GM23338 (cell line): ENCODE measurements around the gene CBFA2T2. TPM values are rescaled to one million over a fixed set of nuclear protein-coding genes. Genes with fewer than 3 reads are reported as not detected.

ENCODE experiments used
- ATAC-seq: fragments of 200-7000 bp; cut with Tn5 transposase; 3 replicates; pipeline ENCODE4 v1.9.1; 2020
- DNase-seq: peaks from one replicate; pipeline ENCODE4 v3.0.0-alpha.2; 2015; ENCODE audit warnings: low spot score
- H2AFZ ChIP-seq: fragments of 200-600 bp; sonication (generic); 2 replicates; pipeline ENCODE4 v1.8.0; 2016; ENCODE audit warnings: antibody characterized with exemption, mild to moderate bottlenecking, moderate library complexity
- H3F3A ChIP-seq: fragments of 200-600 bp; sonication (generic); replicated peaks from 2 replicates; pipeline ENCODE4 v1.8.0; 2017; ENCODE audit warnings: antibody characterized with exemption, mixed run types, low read depth
- H3K27ac ChIP-seq: fragments of 200-600 bp; sonication (generic); 2 replicates; pipeline ENCODE4 v1.6.1; 2016; ENCODE audit warnings: low read depth
- H3K27me3 ChIP-seq: fragments of 200-600 bp; sonication (generic); 2 replicates; pipeline ENCODE4 v1.8.0; 2016; ENCODE audit warnings: mild to moderate bottlenecking, mixed run types, moderate library complexity; ENCODE audit not compliant: insufficient read depth
- H3K36me3 ChIP-seq: fragments of 200-600 bp; sonication (generic); 2 replicates; pipeline ENCODE4 v1.8.0; 2016; ENCODE audit warnings: mild to moderate bottlenecking; ENCODE audit not compliant: insufficient read depth
- H3K4me1 ChIP-seq: fragments of 200-600 bp; sonication (generic); 2 replicates; pipeline ENCODE4 v1.8.0; 2016; ENCODE audit warnings: mild to moderate bottlenecking, moderate library complexity; ENCODE audit not compliant: insufficient read depth
- H3K4me2 ChIP-seq: fragments of 200-600 bp; sonication (generic); 2 replicates; pipeline ENCODE4 v1.7.1; 2017; ENCODE audit warnings: mixed run types
- H3K4me3 ChIP-seq: fragments of 200-600 bp; sonication (generic); 2 replicates; pipeline ENCODE4 v1.6.1; 2016; ENCODE audit warnings: mixed run types
- H3K79me2 ChIP-seq: fragments of 200-600 bp; sonication (generic); replicated peaks from 2 replicates; pipeline ENCODE4 v1.8.0; 2017; ENCODE audit warnings: mild to moderate bottlenecking; ENCODE audit not compliant: insufficient read depth
- H3K9me2 ChIP-seq: fragments of 200-600 bp; sonication (generic); 2 replicates; pipeline ENCODE4 v1.8.0; 2017; ENCODE audit not compliant: insufficient read depth
- H4K20me1 ChIP-seq: fragments of 200-600 bp; sonication (generic); replicated peaks from 2 replicates; pipeline ENCODE4 v1.8.0; 2017; ENCODE audit warnings: mild to moderate bottlenecking; ENCODE audit not compliant: insufficient read depth
- H3K27ac Mint-ChIP-seq: 2 replicates; pipeline ENCODE4 v1.8.0; 2020; ENCODE audit warnings: inconsistent platforms, mild to moderate bottlenecking, moderate library complexity, mixed read lengths
- H3K27me3 Mint-ChIP-seq: 3 replicates; pipeline ENCODE4 v1.8.0; 2022; ENCODE audit warnings: low read depth, mild to moderate bottlenecking, moderate library complexity, mixed read lengths, inconsistent platforms; ENCODE audit not compliant: insufficient read depth, poor library complexity
- H3K36me3 Mint-ChIP-seq: 3 replicates; pipeline ENCODE4 v1.8.0; 2021; ENCODE audit warnings: low read depth, mild to moderate bottlenecking, inconsistent platforms, moderate library complexity, mixed read lengths
- H3K4me1 Mint-ChIP-seq: 3 replicates; pipeline ENCODE4 v1.8.0; 2020; ENCODE audit warnings: mild to moderate bottlenecking, inconsistent platforms, mixed read lengths
- H3K4me3 Mint-ChIP-seq: 3 replicates; pipeline ENCODE4 v1.8.0; 2021; ENCODE audit warnings: moderate library complexity, mild to moderate bottlenecking, inconsistent platforms, mixed read lengths
- H3K9me3 Mint-ChIP-seq: 3 replicates; pipeline ENCODE4 v1.8.0; 2020; ENCODE audit warnings: moderate library complexity, mild to moderate bottlenecking, inconsistent platforms, mixed read lengths
- EZH2 ChIP-seq: fragments of 200-600 bp; sonication (generic); IDR thresholded peaks from one replicate; pipeline ENCODE4 v1.8.0; 2017; ENCODE audit warnings: antibody characterized with exemption, mild to moderate bottlenecking, low read depth; ENCODE audit not compliant: unreplicated experiment
- EZH2phosphoT487 ChIP-seq: fragments of 200-600 bp; sonication (generic); IDR thresholded peaks from one replicate; pipeline ENCODE4 v1.8.1; 2018; ENCODE audit warnings: antibody characterized with exemption; ENCODE audit not compliant: unreplicated experiment
- JUNB ChIP-seq: IDR thresholded peaks from one replicate; pipeline ENCODE4 v1.6.1; 2016; ENCODE audit warnings: antibody characterized with exemption; ENCODE audit not compliant: unreplicated experiment
- NANOG ChIP-seq: IDR thresholded peaks from 2 replicates; pipeline ENCODE4 v1.6.1; 2016; ENCODE audit warnings: antibody characterized with exemption, borderline replicate concordance
- POLR2AphosphoS5 ChIP-seq: IDR thresholded peaks from 2 replicates; pipeline ENCODE4 v1.6.1; 2016; ENCODE audit warnings: antibody characterized with exemption, low read depth
- STAT1 ChIP-seq: IDR thresholded peaks from one replicate; pipeline ENCODE4 v1.6.1; 2016; ENCODE audit warnings: antibody characterized with exemption; ENCODE audit not compliant: unreplicated experiment
- ZNF114 ChIP-seq: fragments of 250-450 bp; sonication (Bioruptor Pico); IDR thresholded peaks from 2 replicates; pipeline ENCODE4 v1.5.0; 2020; ENCODE audit warnings: mild to moderate bottlenecking, moderate library complexity
- polyA plus RNA-seq: library from polyadenylated mRNA; unstranded; fragments of >200 nt; fragmentation: Nextera tagmentation; extraction: Ambion mirVana; gene quantifications from 2 replicates; pipeline ENCODE4 v1.2.1, GENCODE V29; 2016
- total RNA-seq: library from RNA; depleted of rRNA; stranded (reverse); fragments of >200 nt; shearing (Covaris generic); gene quantifications from 2 replicates; pipeline ENCODE4 v1.2.3, GENCODE V29; 2014
- TF ChIP-seq, protein P1 (sequence below): fragments of 250-450 bp; sonication (Bioruptor Pico); IDR thresholded peaks from 2 replicates; pipeline ENCODE4 v1.5.0; 2020; ENCODE audit warnings: mild to moderate bottlenecking, moderate library complexity
- TF ChIP-seq, protein P2 (sequence below): IDR thresholded peaks from one replicate; pipeline ENCODE4 v1.6.1; 2018; ENCODE audit warnings: antibody characterized with exemption; ENCODE audit not compliant: unreplicated experiment

CBFA2T2 gene
- total and polyA plus RNA-seq, 2 experiments from 2014 or later = 12.7 to 15.8 TPM

DNA sequence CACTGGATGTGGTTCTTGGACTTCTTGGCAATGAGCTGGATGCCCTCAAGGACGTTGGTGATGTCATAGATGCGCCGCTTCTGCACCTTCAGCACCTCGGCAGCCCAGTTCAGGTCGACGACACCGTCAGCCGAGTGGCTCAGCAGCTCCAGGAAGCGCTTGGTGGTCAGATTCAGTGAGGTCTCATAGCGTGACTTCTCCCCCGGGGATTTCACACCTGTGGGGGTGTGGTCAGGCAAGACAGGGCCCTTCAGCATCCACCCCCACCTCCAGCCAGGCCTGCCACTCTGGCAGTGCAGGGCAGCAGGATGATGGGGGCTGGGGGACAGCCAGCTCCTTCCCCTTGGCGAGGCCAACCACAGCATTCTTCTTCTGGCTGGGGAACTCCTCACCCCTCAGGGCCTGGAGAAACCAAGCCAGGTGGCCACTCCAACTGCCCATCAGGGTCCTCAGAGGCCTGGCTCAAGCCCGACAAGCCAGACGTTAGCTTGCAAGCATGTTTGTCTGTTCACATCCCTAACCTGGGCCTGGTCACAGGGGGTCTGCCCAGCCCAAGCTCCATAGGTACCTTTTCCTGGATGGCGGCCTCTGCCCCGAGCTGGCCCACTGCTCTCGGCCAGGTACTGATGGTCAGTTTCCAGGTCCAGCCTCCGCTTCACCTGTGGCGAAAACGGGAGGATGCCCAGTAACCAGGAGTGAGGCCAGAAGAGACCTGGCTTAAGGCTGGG lies 190.0 kb downstream of the CBFA2T2 start:
- Mint-ChIP-seq H3K4me1 (peaks cover 28% of the 10 kb centered on the region), H3K9me3 (no peaks in the 10 kb centered on the region; the same call in 2 of the 3 replicates), H3K36me3 (peaks cover 37% of the 10 kb centered on the region), H3K27ac (no peak overlapping the region), H3K4me3 (no peak overlapping the region), H3K27me3 (peaks cover 9% of the 10 kb centered on the region)
- peaks cover 12% of the 10 kb centered on the region for H3K4me1 ChIP-seq
- no peak overlapping the region for H3K4me2 ChIP-seq
- TF ChIP-seq EZH2phosphoT487 (no peak), EZH2 (no peak), JUNB (no peak)
- TF ChIP-seq, protein P1, sequence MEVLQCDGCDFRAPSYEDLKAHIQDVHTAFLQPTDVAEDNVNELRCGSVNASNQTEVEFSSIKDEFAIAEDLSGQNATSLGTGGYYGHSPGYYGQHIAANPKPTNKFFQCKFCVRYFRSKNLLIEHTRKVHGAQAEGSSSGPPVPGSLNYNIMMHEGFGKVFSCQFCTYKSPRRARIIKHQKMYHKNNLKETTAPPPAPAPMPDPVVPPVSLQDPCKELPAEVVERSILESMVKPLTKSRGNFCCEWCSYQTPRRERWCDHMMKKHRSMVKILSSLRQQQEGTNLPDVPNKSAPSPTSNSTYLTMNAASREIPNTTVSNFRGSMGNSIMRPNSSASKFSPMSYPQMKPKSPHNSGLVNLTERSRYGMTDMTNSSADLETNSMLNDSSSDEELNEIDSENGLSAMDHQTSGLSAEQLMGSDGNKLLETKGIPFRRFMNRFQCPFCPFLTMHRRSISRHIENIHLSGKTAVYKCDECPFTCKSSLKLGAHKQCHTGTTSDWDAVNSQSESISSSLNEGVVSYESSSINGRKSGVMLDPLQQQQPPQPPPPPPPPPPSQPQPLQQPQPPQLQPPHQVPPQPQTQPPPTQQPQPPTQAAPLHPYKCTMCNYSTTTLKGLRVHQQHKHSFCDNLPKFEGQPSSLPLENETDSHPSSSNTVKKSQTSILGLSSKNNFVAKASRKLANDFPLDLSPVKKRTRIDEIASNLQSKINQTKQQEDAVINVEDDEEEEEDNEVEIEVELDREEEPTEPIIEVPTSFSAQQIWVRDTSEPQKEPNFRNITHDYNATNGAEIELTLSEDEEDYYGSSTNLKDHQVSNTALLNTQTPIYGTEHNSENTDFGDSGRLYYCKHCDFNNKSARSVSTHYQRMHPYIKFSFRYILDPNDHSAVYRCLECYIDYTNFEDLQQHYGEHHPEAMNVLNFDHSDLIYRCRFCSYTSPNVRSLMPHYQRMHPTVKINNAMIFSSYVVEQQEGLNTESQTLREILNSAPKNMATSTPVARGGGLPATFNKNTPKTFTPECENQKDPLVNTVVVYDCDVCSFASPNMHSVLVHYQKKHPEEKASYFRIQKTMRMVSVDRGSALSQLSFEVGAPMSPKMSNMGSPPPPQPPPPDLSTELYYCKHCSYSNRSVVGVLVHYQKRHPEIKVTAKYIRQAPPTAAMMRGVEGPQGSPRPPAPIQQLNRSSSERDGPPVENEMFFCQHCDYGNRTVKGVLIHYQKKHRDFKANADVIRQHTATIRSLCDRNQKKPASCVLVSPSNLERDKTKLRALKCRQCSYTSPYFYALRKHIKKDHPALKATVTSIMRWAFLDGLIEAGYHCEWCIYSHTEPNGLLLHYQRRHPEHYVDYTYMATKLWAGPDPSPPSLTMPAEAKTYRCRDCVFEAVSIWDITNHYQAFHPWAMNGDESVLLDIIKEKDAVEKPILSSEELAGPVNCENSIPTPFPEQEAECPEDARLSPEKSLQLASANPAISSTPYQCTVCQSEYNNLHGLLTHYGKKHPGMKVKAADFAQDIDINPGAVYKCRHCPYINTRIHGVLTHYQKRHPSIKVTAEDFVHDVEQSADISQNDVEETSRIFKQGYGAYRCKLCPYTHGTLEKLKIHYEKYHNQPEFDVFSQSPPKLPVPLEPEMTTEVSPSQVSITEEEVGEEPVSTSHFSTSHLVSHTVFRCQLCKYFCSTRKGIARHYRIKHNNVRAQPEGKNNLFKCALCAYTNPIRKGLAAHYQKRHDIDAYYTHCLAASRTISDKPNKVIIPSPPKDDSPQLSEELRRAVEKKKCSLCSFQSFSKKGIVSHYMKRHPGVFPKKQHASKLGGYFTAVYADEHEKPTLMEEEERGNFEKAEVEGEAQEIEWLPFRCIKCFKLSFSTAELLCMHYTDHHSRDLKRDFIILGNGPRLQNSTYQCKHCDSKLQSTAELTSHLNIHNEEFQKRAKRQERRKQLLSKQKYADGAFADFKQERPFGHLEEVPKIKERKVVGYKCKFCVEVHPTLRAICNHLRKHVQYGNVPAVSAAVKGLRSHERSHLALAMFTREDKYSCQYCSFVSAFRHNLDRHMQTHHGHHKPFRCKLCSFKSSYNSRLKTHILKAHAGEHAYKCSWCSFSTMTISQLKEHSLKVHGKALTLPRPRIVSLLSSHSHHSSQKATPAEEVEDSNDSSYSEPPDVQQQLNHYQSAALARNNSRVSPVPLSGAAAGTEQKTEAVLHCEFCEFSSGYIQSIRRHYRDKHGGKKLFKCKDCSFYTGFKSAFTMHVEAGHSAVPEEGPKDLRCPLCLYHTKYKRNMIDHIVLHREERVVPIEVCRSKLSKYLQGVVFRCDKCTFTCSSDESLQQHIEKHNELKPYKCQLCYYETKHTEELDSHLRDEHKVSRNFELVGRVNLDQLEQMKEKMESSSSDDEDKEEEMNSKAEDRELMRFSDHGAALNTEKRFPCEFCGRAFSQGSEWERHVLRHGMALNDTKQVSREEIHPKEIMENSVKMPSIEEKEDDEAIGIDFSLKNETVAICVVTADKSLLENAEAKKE = no peak
- no peak for ATAC-seq
- H3F3A ChIP-seq = peaks cover 13% of the 10 kb centered on the region; the same call in 1 of the 2 replicates
- no peaks in the 10 kb centered on the region for H3K27me3 ChIP-seq
- no peaks in the 10 kb centered on the region for H3K9me2 ChIP-seq
- H3K79me2 ChIP-seq = peaks cover 31% of the 10 kb centered on the region
- no peak overlapping the region for H3K27ac ChIP-seq
- peaks cover 28% of the 10 kb centered on the region; the same call in 1 of the 2 replicates for H4K20me1 ChIP-seq
- no peak overlapping the region for H3K4me3 ChIP-seq
- H3K36me3 ChIP-seq = peaks cover 4% of the 10 kb centered on the region; the same call in 1 of the 2 replicates
- no peak overlapping the region for H2AFZ ChIP-seq
- no peak for DNase-seq

DNA sequence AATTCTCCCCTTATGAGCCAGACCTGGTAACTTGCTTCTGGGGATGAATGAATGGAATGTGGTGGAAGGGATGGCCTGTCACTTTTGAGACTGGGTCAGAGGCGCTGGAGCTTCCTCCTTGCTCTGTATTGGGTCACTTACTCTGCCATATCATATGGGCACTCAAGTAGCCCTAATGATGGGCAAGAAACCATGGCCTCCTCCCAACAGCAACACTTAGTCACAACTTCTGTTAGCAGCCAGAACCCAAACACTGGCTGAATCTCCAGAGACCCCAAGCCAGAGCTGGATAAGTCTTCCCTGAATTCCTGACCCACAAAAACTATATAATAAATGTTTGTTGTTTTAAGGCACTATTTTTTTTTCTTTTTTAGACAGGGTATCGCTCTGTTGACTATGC lies 190.8 kb downstream of the CBFA2T2 start:
- H4K20me1 ChIP-seq = peaks cover 31% of the 10 kb centered on the region; the same call in 1 of the 2 replicates

More for the DNA sequence above, 190.8 kb downstream of the CBFA2T2 start:
- Mint-ChIP-seq H3K4me3 (no peak overlapping the region), H3K4me1 (peaks cover 25% of the 10 kb centered on the region), H3K36me3 (peaks cover 37% of the 10 kb centered on the region), H3K27me3 (peaks cover 10% of the 10 kb centered on the region), H3K9me3 (no peaks in the 10 kb centered on the region; the same call in 2 of the 3 replicates), H3K27ac (no peak overlapping the region)
- no peaks in the 10 kb centered on the region for H3K27me3 ChIP-seq
- no peak overlapping the region for H3K4me3 ChIP-seq
- no peak overlapping the region for H3K4me2 ChIP-seq
- no peak overlapping the region for H2AFZ ChIP-seq
- H3K79me2 ChIP-seq = peaks cover 39% of the 10 kb centered on the region
- no peaks in the 10 kb centered on the region for H3K9me2 ChIP-seq
- H3K36me3 ChIP-seq = peaks cover 4% of the 10 kb centered on the region; the same call in 1 of the 2 replicates
- TF ChIP-seq, protein P2, sequence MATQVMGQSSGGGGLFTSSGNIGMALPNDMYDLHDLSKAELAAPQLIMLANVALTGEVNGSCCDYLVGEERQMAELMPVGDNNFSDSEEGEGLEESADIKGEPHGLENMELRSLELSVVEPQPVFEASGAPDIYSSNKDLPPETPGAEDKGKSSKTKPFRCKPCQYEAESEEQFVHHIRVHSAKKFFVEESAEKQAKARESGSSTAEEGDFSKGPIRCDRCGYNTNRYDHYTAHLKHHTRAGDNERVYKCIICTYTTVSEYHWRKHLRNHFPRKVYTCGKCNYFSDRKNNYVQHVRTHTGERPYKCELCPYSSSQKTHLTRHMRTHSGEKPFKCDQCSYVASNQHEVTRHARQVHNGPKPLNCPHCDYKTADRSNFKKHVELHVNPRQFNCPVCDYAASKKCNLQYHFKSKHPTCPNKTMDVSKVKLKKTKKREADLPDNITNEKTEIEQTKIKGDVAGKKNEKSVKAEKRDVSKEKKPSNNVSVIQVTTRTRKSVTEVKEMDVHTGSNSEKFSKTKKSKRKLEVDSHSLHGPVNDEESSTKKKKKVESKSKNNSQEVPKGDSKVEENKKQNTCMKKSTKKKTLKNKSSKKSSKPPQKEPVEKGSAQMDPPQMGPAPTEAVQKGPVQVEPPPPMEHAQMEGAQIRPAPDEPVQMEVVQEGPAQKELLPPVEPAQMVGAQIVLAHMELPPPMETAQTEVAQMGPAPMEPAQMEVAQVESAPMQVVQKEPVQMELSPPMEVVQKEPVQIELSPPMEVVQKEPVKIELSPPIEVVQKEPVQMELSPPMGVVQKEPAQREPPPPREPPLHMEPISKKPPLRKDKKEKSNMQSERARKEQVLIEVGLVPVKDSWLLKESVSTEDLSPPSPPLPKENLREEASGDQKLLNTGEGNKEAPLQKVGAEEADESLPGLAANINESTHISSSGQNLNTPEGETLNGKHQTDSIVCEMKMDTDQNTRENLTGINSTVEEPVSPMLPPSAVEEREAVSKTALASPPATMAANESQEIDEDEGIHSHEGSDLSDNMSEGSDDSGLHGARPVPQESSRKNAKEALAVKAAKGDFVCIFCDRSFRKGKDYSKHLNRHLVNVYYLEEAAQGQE = no peak
- TF ChIP-seq POLR2AphosphoS5 (no peak), NANOG (no peak), ZNF114 (no peak), EZH2 (no peak), STAT1 (no peak)
- DNase-seq (no peak), ATAC-seq (no peak)
- H3K27ac ChIP-seq = no peak overlapping the region
- H3K4me1 ChIP-seq = peaks cover 6% of the 10 kb centered on the region; the same call in 1 of the 2 replicates
- H3F3A ChIP-seq = 0 out of 2 replicates have a peak, but pooled peaks cover 8% of the 10 kb centered on the region
